D721Med (cell line): ENCODE measurements around the gene RIC8A.

ENCODE experiments used
- DNase-seq: peaks from one replicate; pipeline ENCODE4 v3.0.0; 2011; ENCODE audit warnings: low spot score; ENCODE audit not compliant: insufficient read length
- FAIRE-seq: peaks from 2 replicates; lab custom pipeline; 2011; peaks lifted over from hg19 to GRCh38; lab: Jason Lieb, UNC
- TF ChIP-seq, protein P1 (sequence below): IDR thresholded peaks from 2 replicates; pipeline ENCODE4 v1.5.1; 2012; ENCODE audit warnings: mild to moderate bottlenecking, control low read depth; ENCODE audit not compliant: insufficient read depth; ENCODE audit errors: missing control alignments

Gene RIC8A

DNA sequence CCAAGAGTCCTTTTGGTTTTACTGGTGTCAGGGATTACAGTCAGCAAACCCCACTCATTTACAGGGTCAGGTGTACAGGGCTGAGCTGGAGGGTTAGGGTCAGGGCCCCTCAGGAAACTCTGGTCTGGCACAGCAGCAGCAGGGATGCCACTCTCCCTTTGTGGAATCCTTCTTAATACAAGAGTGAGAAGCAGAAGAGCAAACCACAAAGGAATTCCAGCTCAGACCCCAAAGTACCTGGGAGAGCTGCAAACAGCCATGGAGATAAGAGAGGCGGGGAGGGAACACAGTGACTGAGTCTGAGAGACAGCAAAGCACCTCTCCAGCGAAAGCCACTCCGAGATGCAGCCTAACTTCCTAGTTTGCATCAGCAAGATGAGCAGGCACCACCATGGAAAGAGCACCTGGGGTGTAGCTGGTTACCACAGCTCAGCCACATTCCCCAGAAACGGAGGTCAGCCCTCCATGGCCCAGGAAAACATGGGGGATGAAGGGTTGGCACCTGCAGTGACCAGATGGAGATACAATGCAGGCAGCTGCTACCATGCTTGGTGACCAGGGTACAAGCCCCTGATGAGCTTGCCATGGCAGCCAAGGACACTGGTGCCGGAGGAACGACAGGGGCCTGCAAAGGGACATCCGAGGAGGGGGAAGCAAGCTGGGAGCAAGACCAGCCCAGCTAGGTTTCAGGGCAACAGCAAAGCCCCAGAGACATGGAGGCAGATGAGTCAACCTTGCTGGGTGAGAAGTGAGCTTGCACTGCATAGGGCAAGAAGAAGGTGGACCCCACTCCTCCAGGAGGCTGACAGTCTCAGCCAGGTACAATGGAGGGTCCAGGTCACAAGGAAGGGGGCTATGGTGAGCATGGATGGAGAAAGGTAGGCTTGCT is 4.2 kb upstream of the RIC8A start:
- TF ChIP-seq, protein P1, sequence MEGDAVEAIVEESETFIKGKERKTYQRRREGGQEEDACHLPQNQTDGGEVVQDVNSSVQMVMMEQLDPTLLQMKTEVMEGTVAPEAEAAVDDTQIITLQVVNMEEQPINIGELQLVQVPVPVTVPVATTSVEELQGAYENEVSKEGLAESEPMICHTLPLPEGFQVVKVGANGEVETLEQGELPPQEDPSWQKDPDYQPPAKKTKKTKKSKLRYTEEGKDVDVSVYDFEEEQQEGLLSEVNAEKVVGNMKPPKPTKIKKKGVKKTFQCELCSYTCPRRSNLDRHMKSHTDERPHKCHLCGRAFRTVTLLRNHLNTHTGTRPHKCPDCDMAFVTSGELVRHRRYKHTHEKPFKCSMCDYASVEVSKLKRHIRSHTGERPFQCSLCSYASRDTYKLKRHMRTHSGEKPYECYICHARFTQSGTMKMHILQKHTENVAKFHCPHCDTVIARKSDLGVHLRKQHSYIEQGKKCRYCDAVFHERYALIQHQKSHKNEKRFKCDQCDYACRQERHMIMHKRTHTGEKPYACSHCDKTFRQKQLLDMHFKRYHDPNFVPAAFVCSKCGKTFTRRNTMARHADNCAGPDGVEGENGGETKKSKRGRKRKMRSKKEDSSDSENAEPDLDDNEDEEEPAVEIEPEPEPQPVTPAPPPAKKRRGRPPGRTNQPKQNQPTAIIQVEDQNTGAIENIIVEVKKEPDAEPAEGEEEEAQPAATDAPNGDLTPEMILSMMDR = no peak
- FAIRE-seq = no peak
- no peak for DNase-seq

DNA sequence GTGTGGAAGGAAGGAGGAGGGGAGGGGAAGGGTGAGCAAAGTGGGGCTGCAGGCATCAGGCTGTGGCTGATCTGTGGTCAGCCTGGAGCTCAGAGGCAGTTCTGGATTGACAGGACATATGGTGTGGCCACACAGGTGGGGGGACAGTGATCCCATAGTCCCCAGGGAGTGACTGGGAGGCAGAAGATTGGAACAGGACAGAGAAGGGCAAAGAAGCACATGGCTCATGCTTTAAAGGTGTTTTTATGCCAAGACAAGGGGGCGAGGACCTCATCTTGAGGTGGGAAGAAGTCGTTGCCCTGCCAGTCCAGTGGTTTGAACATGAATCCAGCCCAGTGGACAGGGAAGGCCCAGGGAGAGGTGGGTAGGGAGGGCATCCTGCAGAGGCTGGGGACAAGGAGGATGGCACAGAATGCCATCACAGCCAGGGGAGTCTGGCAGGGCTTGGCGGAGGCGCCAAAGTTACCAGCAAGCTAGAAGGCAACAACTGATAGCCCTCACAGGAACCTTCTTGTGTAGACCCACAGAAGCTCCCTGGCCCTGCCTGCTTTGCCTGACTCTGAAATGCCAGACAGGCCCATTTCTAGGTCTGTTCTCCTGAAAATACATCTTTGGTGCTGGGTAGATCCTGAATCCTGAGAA is 3.4 kb upstream of the RIC8A start:
- FAIRE-seq (no peak), DNase-seq (no peak)
- TF ChIP-seq, protein P1 = no peak

DNA sequence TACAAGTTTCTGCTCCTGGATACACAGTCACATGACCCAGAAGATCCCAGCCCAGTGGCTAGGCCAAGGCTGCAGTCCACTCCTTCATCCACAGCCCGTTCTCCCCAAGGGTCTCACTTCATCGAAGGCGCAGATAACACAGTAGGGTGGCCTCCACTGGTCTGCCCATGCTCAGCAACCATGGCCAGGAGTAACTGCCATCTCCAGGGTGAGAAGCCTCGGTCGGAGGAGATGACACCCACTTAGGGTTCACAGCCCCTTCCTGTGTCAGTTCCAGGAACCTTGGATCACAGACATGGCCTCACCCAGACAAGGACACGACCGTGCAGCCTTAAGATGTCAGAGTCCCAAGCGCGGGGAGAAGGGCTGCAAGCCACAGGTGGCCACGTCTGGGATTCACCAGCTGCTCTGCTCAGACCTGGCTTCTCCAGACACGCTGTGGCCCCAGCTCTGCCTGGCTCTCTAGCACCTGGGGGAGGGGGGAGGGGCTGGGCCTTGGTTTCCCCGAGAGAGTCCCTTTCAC is 2.9 kb upstream of the RIC8A start:
- TF ChIP-seq, protein P1 = no peak
- DNase-seq (no peak), FAIRE-seq (no peak)

GRCh38 chr11:205221-206001 is 2.1 kb upstream of the RIC8A start:
- no peak for FAIRE-seq
- no peak for DNase-seq
- TF ChIP-seq, protein P1 = no peak

DNA sequence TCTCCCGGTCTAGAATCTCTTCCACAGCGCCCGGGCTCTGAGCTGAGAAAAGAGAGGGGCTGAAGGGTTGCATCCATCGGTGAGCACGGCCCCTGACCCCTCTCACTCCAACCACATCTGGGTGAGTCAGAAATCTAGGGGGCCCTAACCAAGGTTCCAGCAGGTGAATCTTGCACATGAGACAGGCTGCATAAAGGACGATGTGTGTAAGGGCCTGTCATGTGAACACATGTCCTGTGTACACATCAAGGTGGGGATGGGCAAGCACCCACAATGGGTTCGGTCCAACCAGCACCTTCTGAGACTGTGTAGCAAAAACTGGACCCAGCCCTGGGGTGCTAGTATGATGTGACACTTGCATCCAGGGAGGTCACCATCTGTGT is 1.5 kb upstream of the RIC8A start:
- TF ChIP-seq, protein P1 = no peak
- FAIRE-seq (no peak), DNase-seq (no peak)

DNA sequence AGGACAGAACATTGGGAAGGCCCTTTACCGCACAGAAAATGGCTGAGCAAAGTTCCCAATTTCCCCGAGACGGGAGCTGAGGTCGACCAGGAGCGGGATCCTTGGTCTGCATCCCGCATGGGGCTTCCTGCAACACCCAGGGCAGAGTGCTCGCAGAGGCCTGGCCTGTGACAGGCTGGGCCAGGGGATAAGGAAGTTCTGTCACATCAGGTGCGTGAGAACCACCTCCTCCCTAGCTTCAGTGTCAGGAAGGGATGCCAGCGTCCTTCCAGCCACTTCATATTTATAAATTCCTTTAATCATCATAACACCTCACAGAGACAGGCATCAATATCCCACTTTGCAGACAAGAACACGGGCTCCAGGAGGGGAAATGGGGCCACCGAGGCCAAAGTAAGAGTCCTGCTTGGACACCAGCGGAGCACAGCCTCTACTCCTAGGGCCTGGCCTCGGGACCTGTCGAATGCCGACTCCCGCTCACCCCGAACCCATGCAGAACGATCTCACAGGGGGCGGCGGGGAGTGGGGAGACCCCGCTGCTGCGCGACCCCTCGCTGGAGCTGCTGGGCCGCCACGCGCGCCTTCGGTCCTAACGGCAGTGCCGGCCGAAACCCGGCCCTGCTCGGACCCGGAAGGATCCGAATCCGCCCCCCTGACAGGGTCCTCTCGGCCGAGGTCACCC is 841 bp upstream of the RIC8A start:
- DNase-seq = no peak
- no peak for FAIRE-seq
- TF ChIP-seq, protein P1 = no peak
